IMR-90 (cell line): ENCODE measurements around the gene RNF151. TPM values are rescaled to one million over a fixed set of nuclear protein-coding genes. Genes with fewer than 3 reads are reported as not detected.

Experiments
- ATAC-seq: fragments of 200-7000 bp; cut with Tn5 transposase; 2 replicates; pipeline ENCODE4 v1.9.1; 2020; ENCODE audit warnings: low read depth, mild to moderate bottlenecking, moderate library complexity
- BruUV-seq: library from RNA; stranded (reverse); fragments of 400-500 nt; replicated peaks from 2 replicates; lab custom pipeline; 2021; lab: Mats Ljungman, UMichigan
- CTCF ChIA-PET: fragments of 300-600 bp; formaldehyde crosslinking; extraction: SDS; loops from one replicate; lab custom pipeline; 2021; ENCODE audit warnings: antibody characterized with exemption; lab: Yijun Ruan, JAX
- POLR2A ChIA-PET: fragments of 300-600 bp; sonication (Branson Sonifier 250); formaldehyde crosslinking; loops from one replicate; lab custom pipeline; 2022; ENCODE audit warnings: antibody characterized with exemption; ENCODE audit not compliant: unreplicated experiment; lab: Charles Lee
- DNase-seq: peaks from one replicate; pipeline ENCODE4 v3.0.0; 2013
- H2AFZ ChIP-seq: replicated peaks from 2 replicates; pipeline ENCODE3; 2013; ENCODE audit warnings: low read length, mild to moderate bottlenecking; ENCODE audit not compliant: poor library complexity
- H2AK5ac ChIP-seq: 2 replicates; pipeline ENCODE4 v1.6.1; 2013; ENCODE audit warnings: low read depth, low read length, inconsistent platforms
- H2AK9ac ChIP-seq: replicated peaks from 2 replicates; pipeline ENCODE3; 2013; ENCODE audit warnings: mild to moderate bottlenecking, low read depth, low read length, moderate library complexity; ENCODE audit not compliant: poor library complexity
- H2BK120ac ChIP-seq: 2 replicates; pipeline ENCODE4 v1.6.1; 2013; ENCODE audit warnings: low read depth, low read length, inconsistent platforms
- H2BK15ac ChIP-seq: 3 replicates; pipeline ENCODE4 v1.6.1; 2013; ENCODE audit warnings: low read depth, low read length, inconsistent platforms
- H2BK20ac ChIP-seq: 2 replicates; pipeline ENCODE4 v1.6.1; 2013; ENCODE audit warnings: low read depth, mild to moderate bottlenecking, inconsistent platforms, low read length, moderate library complexity
- H2BK5ac ChIP-seq: 2 replicates; pipeline ENCODE4 v1.6.1; 2013; ENCODE audit warnings: mild to moderate bottlenecking, low read depth, low read length, inconsistent platforms; ENCODE audit not compliant: poor library complexity, severe bottlenecking
- H3K14ac ChIP-seq: replicated peaks from 2 replicates; pipeline ENCODE4 v1.6.1; 2013; ENCODE audit warnings: low read depth, low read length, inconsistent platforms
- H3K18ac ChIP-seq: 2 replicates; pipeline ENCODE4 v1.6.1; 2013; ENCODE audit warnings: low read depth, low read length, control low read depth
- H3K23ac ChIP-seq: 2 replicates; pipeline ENCODE4 v1.6.1; 2013; ENCODE audit warnings: low read depth, low read length, inconsistent platforms
- H3K27ac ChIP-seq: 2 replicates; pipeline ENCODE4 v1.5.1; 2013; ENCODE audit warnings: mild to moderate bottlenecking, control low read depth, low read length; ENCODE audit not compliant: insufficient read depth
- H3K27me3 ChIP-seq: 2 replicates; pipeline ENCODE4 v1.6.1; 2013; ENCODE audit warnings: low read length; ENCODE audit not compliant: control insufficient read depth, insufficient read depth
- H3K36me3 ChIP-seq: 2 replicates; pipeline ENCODE4 v1.6.1; 2013; ENCODE audit warnings: low read length, mixed read lengths; ENCODE audit not compliant: control insufficient read depth, insufficient read depth
- H3K4ac ChIP-seq: 2 replicates; pipeline ENCODE4 v1.6.1; 2013; ENCODE audit warnings: low read depth, low read length, inconsistent platforms
- H3K4me1 ChIP-seq: 2 replicates; pipeline ENCODE4 v1.6.1; 2013; ENCODE audit warnings: low read length, mixed read lengths; ENCODE audit not compliant: control insufficient read depth, insufficient read depth
- H3K4me2 ChIP-seq: 2 replicates; pipeline ENCODE4 v1.6.1; 2013; ENCODE audit warnings: low read depth, mild to moderate bottlenecking, control low read depth, low read length, moderate library complexity
- H3K4me3 ChIP-seq: 2 replicates; pipeline ENCODE4 v1.5.1; 2013; ENCODE audit warnings: low read depth, mild to moderate bottlenecking, control low read depth, low read length, moderate library complexity; ENCODE audit not compliant: insufficient read depth
- H3K56ac ChIP-seq: 2 replicates; pipeline ENCODE4 v1.6.1; 2013; ENCODE audit warnings: low read length, inconsistent platforms; ENCODE audit not compliant: insufficient read depth; ENCODE audit errors: extremely low read depth
- H3K79me1 ChIP-seq, 2 experiments: 2 replicates each; pipeline ENCODE4 v1.6.1; 2013; ENCODE audit warnings: low read length in 2 of 2, inconsistent platforms in 1 of 2, low read depth in 1 of 2
- H3K9ac ChIP-seq: 2 replicates; pipeline ENCODE4 v1.6.1; 2013; ENCODE audit warnings: low read depth, low read length, control low read depth
- H3K9me1 ChIP-seq: 2 replicates; pipeline ENCODE4 v1.6.1; 2013; ENCODE audit warnings: low read length, inconsistent platforms; ENCODE audit not compliant: insufficient read depth
- H3K9me3 ChIP-seq: 2 replicates; pipeline ENCODE4 v1.6.1; 2013; ENCODE audit warnings: low read length; ENCODE audit not compliant: control insufficient read depth, insufficient read depth
- H4K20me1 ChIP-seq: 2 replicates; pipeline ENCODE4 v1.6.1; 2013; ENCODE audit warnings: low read length, inconsistent platforms; ENCODE audit not compliant: insufficient read depth
- H4K5ac ChIP-seq: 2 replicates; pipeline ENCODE4 v1.6.1; 2013; ENCODE audit warnings: mild to moderate bottlenecking, low read depth, low read length, control low read depth
- H4K8ac ChIP-seq, 2 experiments: 2 replicates each; pipeline ENCODE4 v1.6.1; 2013; ENCODE audit warnings: low read depth in 2 of 2, low read length in 2 of 2, control low read depth in 1 of 2, inconsistent platforms in 1 of 2
- H4K91ac ChIP-seq: 2 replicates; pipeline ENCODE4 v1.6.1; 2013; ENCODE audit warnings: low read depth, low read length, inconsistent platforms; ENCODE audit not compliant: insufficient read depth
- FOS ChIP-seq: fragments of 150-350 bp; IDR thresholded peaks from 2 replicates; pipeline ENCODE4 v1.6.1; 2016; ENCODE audit warnings: low read depth, low read length
- MAZ ChIP-seq: IDR thresholded peaks from 2 replicates; pipeline ENCODE4 v1.6.1; 2012; ENCODE audit warnings: low read depth, mild to moderate bottlenecking, low read length, improper control_type of control experiment, moderate library complexity, borderline replicate concordance
- MXI1 ChIP-seq: IDR thresholded peaks from 2 replicates; pipeline ENCODE4 v1.6.1; 2012; ENCODE audit warnings: low read depth, mild to moderate bottlenecking, low read length, moderate library complexity, borderline replicate concordance
- POLR2A ChIP-seq: IDR thresholded peaks from 2 replicates; pipeline ENCODE4 v1.6.1; 2012; ENCODE audit warnings: mild to moderate bottlenecking, low read depth, low read length
- WGBS, 2 experiments: methylation state at CpG; one replicate each; pipeline versions ENCODE4 v1.1.5 to v1.1.7; 2013; ENCODE audit warnings: missing lambda C conversion rate in 2 of 2; ENCODE audit not compliant: insufficient read length in 1 of 2; ENCODE audit errors: extremely low coverage in 2 of 2; 5-methylcytosine and 5-hydroxymethylcytosine counted together
- dilution Hi-C: fragments of 300-500 bp; cut with HindIII; formaldehyde crosslinking; loops from one replicate; pipeline ENCODE4 v1.14.3; 2018; ENCODE audit warnings: low sequenced_read_pairs; ENCODE audit not compliant: unreplicated experiment
- in situ Hi-C: fragments of 300-500 bp; cut with MboI; formaldehyde crosslinking; loops from 3 replicates; pipeline ENCODE4 v1.14.3; 2019; ENCODE audit warnings: low sequenced_read_pairs, inconsistent platforms, mixed read lengths
- intact Hi-C: fragments of 100-400 bp; cut with micrococcal nuclease; formaldehyde crosslinking; loops from 2 replicates; pipeline ENCODE4 v1.10.0; 2022
- polyA plus RNA-seq, 3 experiments: library from polyadenylated mRNA; depleted of rRNA; stranded (reverse); fragments of >200 nt; gene quantifications; 2 replicates each; pipeline ENCODE4 v1.2.3, GENCODE V29; 2012; ENCODE audit warnings: low replicate concordance in 1 of 3
- total RNA-seq: library from RNA; depleted of rRNA; stranded (reverse); fragments of >200 nt; gene quantifications from 2 replicates; pipeline ENCODE4 v1.2.3, GENCODE V29; 2012

RNF151 gene
- total and polyA plus RNA-seq, 2 of the 4 experiments (the other 2 are of a cell fraction) = not detected

GRCh38 chr16:1938316-1938715, 28.3 kb upstream of the RNF151 start:
- Histone ChIP-seq H2BK15ac (no peak overlapping the region), H4K5ac (no peak overlapping the region), H4K91ac (no peak overlapping the region), H3K4me1 (peaks cover 5% of the 10 kb centered on the region; the same call in 1 of the 2 replicates), H4K8ac (no peak overlapping the region), H3K9me1 (no peaks in the 10 kb centered on the region), H2BK5ac (no peak overlapping the region), H2BK120ac (no peak overlapping the region), H3K36me3 (peaks cover 23% of the 10 kb centered on the region), H2AK9ac (no peak overlapping the region), H3K27me3 (no peaks in the 10 kb centered on the region), H3K56ac (no peak overlapping the region), H2BK20ac (no peak overlapping the region), H3K4me2 (no peak overlapping the region), H3K23ac (no peak overlapping the region), H3K14ac (no peak overlapping the region), H2AFZ (no peak overlapping the region), H3K79me1 (peaks cover 9 to 13% of the 10 kb centered on the region in 2 experiments; a peak in 3 of 4 replicates), H3K4me3 (no peak overlapping the region), H3K4ac (no peak overlapping the region), H2AK5ac (no peak overlapping the region), H4K20me1 (no peaks in the 10 kb centered on the region), H3K18ac (no peak overlapping the region), H3K9me3 (no peaks in the 10 kb centered on the region), H3K27ac (no peak overlapping the region), H3K9ac (no peak overlapping the region)
- dilution Hi-C loops = no loop called here
- intact Hi-C loops = no loop called here
- in situ Hi-C loops = no loop called here
- ChIA-PET POLR2A (no interaction called here), CTCF (no interaction called here)
- ATAC-seq (no peak), DNase-seq (no peak)
- 100% methylated on average over 2 of the region's 10 CpGs; no CpG with 5 or more reads in 1 of the 2 experiments for WGBS, 2 experiments
- no peak for TF ChIP-seq FOS
- TF ChIP-seq MXI1 = no peak
- no peak for TF ChIP-seq POLR2A
- TF ChIP-seq MAZ = no peak
- BruUV-seq = no TSS peak
